NCI-H1105 treated with DMSO at 0.1 percent for 48 hours (cell line): ENCODE results near the gene PANX2.
"Not testable (repeated sequence)": the region's sequence is repeated elsewhere in the genome, so short reads cannot be mapped to it uniquely, and the experiment has no call there.

Experiments used
- DNase-seq: peaks from one replicate; lab custom pipeline; 2025; lab: John Stamatoyannopoulos, UW

Gene PANX2

DNA sequence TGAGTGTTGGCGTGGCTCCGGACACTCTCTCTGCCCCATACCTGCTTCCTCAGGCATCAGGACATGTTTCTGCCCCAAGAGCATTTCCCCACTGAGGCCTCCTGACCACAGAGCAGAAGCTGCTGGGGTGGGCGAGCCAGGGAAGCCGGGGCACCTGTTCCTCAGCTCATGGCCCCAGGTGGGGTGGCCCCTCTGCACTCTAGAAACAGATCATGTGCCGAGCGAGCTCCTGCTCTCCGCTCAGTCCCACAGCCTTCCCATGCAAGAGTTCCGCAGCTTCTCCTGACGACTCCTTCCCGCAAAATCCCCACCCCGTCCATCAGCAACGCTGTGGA lies 22.4 kb upstream of the PANX2 start:
- DNase-seq = no peak

DNA sequence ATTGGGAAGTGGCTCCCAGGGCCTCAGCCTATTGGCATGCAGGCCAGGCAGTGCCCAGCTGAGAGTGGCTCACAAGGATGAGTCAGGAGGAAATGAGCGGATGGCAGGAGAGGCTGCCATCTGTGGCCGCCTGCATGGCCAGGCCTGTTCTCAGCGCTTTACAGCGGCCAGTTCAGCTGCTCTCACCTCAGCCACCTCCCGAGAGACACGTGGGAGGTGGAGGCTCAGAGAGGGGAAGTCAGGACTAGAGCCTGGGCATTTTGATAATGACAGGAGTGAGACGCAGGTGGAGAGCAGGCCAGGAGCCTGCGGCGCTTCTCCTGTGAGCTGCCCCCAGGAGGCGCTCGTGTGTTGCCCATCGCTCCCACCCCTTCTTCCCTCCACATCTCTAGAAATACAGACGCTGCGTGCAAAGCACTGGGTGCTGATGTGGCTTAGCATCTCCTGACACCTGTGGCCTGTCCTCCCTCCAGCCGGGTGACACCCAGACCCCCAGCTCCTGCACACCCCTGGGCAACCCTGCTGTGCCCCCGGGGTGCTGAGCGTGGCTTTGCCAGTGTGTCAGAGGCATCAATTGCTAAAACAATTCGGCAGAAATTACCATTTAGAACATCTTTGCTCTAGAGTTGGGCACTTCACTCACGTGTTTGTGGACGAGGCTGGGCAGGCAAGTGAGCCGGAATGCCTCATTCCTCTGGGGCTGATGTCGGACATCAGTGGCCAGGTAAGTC lies 21.4 kb upstream of the PANX2 start:
- DNase-seq = peak; percentile 7

DNA sequence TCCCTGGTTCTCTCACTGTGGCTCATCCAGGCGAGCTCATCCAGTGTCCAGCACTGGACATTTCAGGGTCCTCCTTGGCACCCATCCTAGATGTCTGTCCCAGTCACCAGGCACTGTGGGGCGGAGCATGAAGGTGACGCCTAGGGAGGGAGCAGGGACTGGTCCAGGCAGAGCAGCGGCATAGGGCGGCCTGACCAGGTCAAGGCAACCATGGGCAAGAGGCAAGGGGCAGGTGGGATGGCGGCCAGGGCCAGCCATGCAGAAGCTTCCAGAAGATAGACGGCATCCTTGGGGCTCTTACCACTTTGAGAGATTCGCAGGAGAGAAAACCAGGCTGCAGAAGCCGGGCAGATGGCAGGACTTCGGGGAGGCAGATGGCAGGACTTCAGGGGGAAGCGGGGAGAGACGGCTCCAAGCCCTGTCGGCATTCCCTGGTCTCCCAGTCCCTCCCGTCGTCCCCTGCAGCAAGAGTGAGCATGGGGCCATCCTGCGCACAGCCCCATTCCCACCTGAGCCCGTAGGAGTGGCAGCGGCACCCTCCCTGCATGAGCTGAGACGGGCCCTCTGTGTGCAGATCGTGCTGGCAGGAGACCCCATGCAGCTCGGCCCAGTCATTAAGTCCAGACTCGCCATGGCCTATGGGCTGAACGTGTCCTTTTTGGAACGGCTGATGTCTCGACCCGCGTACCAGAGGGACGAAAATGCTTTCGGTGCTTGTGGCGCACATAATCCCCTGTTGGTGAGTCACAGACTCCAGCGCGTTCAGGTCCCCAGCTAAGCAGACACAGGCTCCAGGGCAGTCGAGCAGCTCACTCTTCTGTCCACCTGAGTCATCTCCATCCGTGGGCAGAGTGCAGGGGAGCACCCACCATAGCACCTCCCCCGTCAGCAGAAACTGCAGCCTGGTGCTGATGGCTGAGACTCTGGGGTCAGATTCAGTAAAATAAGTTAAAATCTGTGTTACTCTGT lies 20.1 kb upstream of the PANX2 start:
- DNase-seq = no peak

DNA sequence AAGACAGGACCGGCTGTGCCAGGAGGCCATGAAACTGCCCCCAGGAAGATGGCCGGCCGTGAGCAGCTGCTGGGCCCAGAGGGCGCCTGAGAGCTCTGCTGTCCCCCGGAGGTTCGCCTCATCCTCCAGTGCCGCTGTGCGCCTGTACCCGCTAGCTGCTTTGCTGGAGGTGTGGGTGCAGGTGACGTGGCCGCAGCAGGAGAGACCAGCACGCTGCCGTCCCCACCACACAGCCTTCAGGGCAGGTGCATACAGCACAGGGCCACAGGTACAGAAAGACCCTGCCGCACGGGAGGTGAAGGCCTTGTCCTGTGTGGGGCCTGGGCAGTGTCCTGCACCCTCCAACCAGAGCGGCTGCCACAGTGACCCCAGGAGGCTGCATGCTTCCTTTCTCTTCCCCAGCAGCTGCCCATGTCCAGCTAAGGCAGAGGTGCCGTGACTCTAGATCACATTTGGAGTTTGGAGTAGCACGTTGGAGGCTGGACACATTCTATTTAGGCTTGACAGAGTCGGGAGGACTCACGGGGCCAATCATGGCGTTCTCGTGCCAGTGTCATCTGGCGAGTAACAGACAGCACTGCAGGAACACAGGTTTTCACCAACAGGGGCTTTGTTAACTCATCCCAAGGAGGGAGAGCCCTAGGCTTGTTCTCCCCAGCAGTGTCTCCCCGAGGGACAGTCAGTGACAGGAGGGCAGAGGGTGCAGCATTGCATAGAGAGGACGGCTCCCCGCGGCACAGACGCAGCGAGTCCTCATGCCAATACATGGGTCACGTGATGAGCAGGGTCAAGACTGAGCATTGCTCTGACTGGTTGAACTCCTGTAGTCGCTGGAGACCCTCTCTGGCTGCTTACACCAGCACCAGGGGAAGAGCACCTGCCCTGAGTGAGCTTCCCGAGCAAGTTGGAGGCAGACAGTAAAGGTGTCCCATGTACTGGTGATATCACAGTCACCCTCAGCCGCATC lies 18.7 kb upstream of the PANX2 start:
- DNase-seq = no peak

DNA sequence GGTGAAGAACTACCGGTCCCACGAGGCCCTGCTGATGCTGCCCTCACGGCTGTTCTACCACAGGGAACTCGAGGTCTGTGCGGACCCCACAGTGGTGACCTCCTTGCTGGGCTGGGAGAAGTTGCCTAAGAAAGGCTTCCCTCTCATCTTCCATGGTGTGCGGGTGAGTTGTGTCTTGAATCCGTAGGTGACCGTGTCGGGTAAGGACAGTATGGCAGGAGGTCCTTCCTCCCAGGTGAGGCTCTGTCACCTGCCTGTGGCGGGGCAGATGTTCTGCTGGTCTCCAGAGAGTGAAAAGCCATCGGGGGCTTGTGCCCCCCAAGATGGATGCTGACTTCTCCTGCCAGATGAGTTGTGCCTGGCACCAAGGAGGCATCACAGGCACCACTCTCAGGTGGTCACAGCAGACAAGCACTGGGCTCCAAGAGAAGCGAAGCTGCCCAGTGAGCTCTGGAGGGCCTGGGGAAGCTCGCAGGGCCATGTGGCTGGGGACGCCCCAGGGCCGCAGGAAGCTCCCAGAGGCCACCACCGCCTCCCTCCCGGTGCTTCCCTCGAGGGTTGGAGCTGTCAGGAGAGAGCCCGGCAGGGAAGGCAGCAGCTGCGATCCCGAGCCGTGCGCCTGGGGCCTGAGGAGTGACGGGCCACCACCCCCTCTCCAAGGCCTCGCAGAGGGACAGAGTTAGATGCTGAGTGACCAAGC lies 17.3 kb upstream of the PANX2 start:
- no peak for DNase-seq

DNA sequence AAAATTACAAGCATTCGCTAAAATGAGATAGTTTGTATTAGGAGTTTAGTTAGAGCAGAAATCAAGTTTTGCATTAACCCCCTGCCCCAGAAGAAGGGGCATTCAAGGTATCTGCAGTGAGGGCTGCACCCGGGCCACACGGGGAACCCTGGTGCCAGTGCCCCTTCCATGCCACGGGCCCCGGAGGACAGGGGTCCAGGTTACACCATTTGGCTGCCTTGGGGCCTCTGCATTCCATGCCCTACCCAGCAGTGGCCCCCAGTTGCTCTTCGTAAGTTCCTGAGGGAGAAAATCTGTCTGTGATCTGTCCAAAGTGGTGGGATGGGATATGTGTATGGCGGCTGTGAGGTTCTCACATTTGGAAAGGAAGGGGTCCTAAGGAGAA lies 16.8 kb upstream of the PANX2 start:
- DNase-seq = no peak

DNA sequence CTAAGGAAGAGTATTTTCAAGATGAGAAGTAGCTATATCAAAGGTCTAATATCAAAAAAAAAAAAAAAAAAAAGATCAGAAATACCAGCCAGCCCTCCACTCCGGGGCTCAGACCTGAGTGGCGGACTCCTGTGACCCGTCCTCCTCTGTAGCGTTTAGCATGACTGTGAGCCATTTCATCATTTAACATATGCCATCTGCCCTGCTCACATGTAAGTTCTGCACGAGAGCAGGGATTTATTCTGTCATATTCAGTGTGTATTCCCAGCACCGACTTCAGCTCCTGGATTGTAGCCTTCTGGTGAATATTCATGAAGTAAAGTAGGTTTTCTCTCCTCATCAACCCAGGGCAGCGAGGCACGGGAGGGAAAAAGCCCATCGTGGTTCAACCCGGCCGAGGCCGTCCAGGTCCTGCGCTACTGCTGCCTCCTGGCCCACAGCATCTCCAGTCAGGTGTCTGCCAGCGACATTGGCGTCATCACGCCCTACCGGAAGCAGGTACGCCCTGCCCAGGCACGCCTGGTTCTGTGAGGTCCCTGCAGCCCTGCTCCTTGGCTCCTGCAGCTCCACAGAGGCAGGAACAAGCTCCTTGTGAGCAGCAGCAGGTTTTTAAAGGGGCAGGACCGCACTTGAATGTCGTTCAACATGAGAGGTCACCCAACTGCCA lies 12.7 kb upstream of the PANX2 start:
- peak; percentile 2 for DNase-seq

DNA sequence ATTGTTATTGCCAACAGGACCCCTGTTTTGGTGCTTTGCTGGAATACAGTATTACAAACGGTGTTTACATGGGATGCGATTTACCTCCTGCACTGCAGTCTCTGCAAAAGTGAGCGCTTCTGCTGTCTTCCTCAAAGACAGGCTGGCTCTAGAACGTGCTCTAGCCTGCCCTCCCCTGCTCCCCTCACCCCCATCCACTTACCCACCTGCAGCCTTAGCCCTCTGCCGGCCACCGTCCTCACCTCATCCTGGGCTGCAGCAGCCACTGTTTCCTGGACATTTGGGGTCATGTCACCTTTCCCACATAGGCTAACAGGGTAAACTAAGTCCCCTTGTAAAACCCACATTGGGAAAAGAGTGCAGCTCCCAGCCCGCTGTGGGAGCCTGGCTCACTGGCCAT lies 9.6 kb upstream of the PANX2 start:
- DNase-seq = no peak

DNA sequence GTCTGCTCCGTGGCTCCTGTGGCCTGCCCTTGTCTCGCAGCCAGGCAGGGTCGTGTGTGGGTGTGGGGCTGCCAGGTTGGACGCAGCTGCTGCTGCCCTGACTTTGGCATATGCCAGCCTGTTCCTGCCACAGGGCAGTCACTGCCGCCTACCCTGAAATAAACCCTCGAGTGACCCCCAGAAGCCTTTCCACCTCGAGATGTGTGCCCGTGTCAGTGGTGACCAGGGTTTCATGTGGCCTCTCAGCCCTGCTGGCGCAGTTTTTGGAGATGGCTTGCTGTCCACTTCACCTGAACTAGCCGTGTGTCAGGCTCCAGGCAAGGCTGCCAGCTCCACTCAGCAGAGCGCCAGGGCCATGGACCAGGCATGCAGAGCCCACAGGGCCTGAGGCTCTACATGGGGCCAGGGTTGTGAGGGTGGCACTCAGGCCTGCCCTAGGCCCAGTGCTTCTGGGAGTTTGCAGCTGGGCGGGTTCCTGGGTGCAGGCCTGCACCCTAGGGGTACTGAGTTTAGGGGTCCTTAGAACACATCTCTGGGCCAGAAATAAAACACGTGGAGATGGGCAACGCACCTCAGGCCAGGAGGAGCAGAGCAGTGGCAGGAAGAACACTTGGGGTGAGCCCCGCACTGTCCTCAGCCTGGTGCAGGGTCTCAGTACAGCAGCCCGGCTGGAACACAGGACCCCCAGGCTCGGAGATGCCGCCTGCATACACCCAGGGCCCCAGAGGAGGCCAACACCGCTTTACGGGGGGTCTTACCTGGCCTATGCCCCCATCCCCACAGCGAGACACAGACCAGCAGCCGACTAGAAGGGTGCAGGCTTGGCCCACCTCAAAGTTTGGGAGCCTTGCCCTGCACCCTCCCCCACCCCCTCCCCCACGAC lies 8.8 kb upstream of the PANX2 start:
- DNase-seq = no peak

DNA sequence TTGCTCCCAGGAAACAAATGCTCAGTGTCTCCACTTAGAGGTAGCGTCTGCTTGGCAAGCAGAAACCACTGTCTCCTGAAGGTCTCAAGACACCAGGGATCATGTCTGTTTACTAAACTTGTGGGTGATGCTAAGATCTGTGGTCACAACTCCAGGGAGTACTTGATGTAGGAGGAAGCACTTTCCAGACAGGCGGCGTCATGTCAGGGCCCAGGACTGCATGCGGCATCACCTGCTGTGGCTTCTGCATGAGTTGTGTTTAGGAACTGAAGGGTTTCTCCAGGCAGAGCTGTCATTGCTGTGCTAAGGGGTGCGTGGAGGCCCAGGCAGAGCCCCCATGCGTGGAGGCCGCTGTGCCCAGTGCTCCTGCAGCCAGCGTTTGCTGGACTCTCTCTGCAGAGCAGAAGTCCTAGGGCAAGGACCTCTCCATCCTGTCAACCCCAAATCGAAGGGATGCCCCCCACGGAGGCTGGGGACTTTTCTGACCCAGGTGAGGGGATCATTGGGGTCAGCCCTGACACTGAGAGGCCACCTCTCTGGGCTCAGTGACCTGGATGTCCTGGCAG lies 8.1 kb upstream of the PANX2 start:
- DNase-seq = no peak

DNA sequence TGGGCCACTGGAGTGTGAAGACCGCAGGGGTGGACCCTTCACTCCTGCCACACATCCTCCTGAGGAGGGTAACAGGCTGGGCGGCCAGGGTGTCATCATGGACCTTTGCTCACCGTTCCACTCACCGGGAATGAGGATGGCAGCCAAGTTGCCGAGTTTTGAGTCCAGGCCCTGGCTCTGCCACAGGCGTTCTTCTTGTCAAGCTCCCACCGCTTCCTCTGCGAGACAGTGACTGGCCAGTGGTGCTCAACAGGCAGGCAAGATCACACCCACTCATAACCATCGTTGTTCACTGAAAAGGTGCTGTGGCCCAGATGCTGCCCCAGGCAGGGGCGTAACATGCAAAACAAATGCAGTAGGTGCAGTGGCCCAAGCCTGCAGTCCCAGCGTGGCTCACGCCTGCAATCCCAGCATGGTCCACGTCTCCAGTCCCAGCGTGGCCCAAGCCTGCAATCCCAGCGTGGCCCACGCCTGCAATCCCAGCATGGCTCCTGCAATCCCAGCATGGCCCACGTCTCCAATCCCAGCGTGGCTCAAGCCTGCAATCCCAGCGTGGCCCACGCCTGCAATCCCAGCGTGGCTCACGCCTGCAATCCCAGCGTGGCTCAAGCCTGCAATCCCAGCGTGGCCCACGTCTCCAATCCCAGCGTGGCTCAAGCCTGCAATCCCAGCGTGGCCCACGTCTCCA lies 5.0 kb upstream of the PANX2 start:
- DNase-seq = no peak

DNA sequence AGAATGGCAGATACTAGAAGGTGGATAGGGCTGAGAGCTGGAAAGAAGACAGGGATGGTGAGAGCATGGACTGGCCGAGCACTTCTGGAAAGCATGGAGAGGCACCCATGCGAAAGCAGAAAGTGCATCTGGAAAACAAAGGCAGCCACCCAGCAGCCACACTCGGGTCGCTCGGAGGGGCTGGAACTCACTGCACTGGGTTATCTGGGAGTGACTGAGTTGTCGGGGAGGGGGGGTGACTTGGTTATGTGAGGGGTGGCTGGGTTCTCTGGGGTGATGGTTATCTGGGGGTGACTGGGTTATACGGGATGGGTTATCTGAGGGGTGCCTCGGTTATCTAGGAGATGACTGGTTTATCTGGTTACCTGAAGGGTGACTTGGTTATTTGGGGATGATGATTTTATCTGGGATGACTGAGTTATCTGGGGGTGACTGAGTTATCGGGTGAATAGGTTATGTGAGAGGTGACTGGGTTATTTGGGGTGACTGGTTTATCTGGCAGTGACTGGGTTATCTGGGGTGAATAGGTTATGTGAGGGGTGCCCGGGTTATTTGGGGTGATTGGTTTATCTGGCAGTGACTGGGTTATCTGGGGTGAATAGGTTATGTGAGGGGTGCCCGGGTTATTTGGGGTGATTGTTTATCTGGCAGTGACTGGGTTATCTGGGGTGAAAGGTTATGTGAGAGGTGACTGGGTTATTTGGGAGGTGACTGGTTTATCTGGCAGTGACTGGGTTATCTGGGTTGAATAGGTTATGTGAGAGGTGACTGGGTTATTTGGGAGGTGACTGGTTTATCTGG lies 2.6 kb upstream of the PANX2 start:
- no peak for DNase-seq

DNA sequence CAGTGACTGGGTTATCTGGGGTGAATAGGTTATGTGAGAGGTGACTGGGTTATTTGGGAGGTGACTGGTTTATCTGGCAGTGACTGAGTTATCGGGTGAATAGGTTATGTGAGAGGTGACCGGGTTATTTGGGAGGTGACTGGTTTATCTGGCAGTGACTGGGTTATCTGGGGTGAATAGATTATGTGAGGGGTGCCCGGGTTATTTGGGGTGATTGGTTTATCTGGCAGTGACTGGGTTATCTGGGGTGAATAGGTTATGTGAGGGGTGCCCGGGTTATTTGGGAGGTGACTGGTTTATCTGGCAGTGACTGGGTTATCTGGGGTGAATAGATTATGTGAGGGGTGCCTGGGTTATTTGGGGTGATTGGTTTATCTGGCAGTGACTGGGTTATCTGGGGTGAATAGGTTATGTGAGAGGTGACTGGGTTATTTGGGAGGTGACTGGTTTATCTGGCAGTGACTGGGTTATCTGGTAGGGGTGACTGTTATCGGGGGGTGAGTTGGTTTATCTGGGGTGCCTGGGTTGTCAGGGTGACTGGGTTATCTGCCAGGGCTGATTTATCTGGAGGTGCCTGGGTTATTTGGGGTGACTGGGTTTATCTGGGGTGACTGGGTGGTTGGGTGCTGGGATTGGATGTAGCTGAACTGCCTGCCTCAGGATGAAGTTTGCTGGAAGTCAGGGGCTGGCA lies 1.9 kb upstream of the PANX2 start:
- DNase-seq = not testable (repeated sequence)

DNA sequence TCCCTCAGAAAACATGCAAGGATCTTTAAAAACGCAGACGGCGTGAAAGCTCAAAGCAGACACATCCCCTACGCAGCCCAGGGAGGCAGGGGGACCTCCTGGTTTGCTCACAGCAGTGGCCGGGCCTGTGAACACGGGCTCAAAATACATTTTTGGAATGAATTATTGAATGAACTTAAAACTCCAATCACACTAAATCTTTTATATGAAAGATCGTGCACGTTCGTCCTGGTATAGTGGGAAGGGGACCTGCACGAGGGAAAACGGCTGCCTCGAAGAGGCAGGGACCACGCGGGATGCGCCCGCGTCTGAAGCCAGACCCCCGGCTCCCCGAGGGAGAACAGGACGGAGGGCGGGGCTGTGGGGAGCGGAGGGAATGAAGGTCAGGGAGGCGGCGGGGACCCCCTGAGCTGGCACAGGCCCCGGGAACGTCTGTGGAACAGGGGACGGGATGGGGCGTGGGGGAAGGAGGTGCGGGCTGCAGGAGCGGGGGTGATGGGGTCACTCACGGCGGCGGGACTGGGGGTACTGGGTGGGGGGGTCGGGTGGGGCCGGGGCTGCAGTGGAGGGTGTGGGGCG lies 1.3 kb upstream of the PANX2 start:
- no peak for DNase-seq

DNA sequence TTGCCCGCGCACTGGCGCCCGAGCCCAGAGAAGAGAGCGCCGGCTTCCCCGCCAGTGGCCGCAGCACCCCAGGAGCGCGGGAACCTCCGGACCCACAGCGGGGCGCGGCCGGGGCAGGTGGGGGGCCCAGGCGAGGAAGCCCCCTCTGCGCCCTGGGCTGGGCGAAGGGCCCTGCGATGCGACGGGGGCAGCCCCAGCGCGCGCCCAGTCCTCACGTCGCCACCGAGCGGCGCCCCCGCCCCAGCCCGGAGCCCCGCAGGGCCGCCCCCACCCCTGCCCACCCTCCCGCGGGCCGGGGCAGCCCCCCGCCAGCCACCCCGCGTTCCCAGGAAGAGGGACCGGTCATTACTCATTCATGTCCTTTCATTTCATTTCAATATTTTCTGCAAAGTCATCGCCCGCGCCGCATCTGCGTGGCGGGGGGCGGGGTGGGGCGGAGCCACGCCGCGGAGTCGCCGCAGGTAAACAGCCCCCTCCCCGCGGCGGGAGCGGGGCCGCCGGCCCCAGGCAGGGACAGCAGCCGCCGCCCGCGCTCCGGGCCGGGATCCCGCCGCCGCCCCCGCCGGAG lies 673 bp upstream of the PANX2 start:
- peak; percentile 12 for DNase-seq

DNA sequence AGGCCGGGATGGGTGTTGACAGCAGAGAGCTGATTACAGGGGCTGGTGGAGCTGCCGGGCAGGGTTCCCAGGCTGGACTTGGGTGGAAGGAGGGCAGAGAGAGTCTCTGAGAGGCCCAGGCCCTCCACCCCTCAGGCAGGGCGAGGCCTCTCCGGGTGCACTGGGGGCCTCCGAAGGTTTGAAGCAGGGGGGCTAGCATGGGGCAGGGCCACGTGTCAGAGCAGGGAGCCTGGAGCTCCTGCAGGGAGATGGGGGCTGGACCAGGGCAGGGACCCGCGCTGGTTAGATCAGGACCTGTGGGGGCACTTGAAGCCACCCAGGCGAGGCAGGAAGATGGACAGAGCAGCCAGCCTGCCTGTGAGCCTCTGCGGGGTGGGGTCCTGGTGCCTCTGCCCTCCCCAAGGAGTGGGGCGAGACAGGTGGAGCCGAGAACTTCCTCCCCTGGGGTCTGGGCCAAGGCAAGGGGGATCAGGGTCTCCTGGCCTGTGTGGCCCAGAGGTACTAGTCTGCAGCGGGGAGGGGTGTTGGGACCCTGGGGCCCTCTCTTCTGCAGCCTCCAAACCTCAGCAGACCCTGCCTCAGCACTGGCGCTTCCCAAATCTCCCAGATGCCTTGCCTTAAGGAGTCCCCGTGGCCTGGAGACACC lies 911 bp downstream of the PANX2 start:
- no peak for DNase-seq
